Loucy (cell line): Measurements from ENCODE around the gene FAR2.

ENCODE experiments used
- CTCF ChIP-seq: fragments of 200-600 bp; sonication (generic); conservative IDR thresholded peaks from 2 replicates; pipeline ENCODE4 v1.5.1; 2014; ENCODE audit warnings: mild to moderate bottlenecking, antibody characterized with exemption, low read length
- EZH2phosphoT487 ChIP-seq: fragments of 200-600 bp; IDR thresholded peaks from 2 replicates; pipeline ENCODE4 v1.6.1; 2018; ENCODE audit warnings: antibody characterized with exemption, mild to moderate bottlenecking, moderate library complexity, borderline replicate concordance

GRCh38 chr12:29229937-29230336 is 80.9 kb downstream of the FAR2 start:
- TF ChIP-seq CTCF, result no peak
- TF ChIP-seq EZH2phosphoT487, result no peak
